NCI-H2171 treated with DMSO at 0.1 percent for 48 hours (cell line): Measurements from ENCODE around the gene PAX1.

Source experiments
- DNase-seq: peaks from one replicate; lab custom pipeline; 2025; lab: John Stamatoyannopoulos, UW

The PAX1 gene

GRCh38 chr20:21703717-21704407 is 1.6 kb upstream of the PAX1 start:
- no peak for DNase-seq

- no peak for DNase-seq
Observed at GRCh38 chr20:21704408-21705385, 767 bp upstream of the PAX1 start.

GRCh38 chr20:21706261-21707195 is 1.1 kb downstream of the PAX1 start:
- no peak for DNase-seq

GRCh38 chr20:21707267-21707666 is 1.8 kb downstream of the PAX1 start:
- DNase-seq: no peak

GRCh38 chr20:21707999-21708737 is 2.7 kb downstream of the PAX1 start:
- DNase-seq: no peak

GRCh38 chr20:21708738-21709534 is 3.5 kb downstream of the PAX1 start:
- no peak for DNase-seq

- DNase-seq: no peak
Observed at GRCh38 chr20:21709535-21709904, 4.1 kb downstream of the PAX1 start.

GRCh38 chr20:21710341-21710740 is 4.9 kb downstream of the PAX1 start:
- no peak for DNase-seq

GRCh38 chr20:21710863-21711431 is 5.5 kb downstream of the PAX1 start:
- DNase-seq: no peak

GRCh38 chr20:21712443-21713059 is 7.1 kb downstream of the PAX1 start:
- DNase-seq: no peak

- DNase-seq: no peak
Observed at GRCh38 chr20:21713470-21713869, 8.0 kb downstream of the PAX1 start.

GRCh38 chr20:21713901-21714296 is 8.4 kb downstream of the PAX1 start:
- no peak for DNase-seq

GRCh38 chr20:21714297-21715192 is 9.1 kb downstream of the PAX1 start:
- no peak for DNase-seq

GRCh38 chr20:21715193-21715881 is 9.9 kb downstream of the PAX1 start:
- no peak for DNase-seq

- peak; percentile 73 for DNase-seq
Observed at GRCh38 chr20:21719592-21720214, 14.2 kb downstream of the PAX1 start.

- no peak for DNase-seq
Observed at GRCh38 chr20:21725892-21726291, 20.4 kb downstream of the PAX1 start.

GRCh38 chr20:21729316-21729715 is 23.9 kb downstream of the PAX1 start:
- DNase-seq: no peak

GRCh38 chr20:21739161-21739560 is 33.7 kb downstream of the PAX1 start:
- DNase-seq: no peak
